Measurements from ENCODE around the gene AQP2.
"Not testable (repeated sequence)": the region's sequence is repeated elsewhere in the genome, so short reads cannot be mapped to it uniquely, and the experiment has no call there.

Gene AQP2

DNA sequence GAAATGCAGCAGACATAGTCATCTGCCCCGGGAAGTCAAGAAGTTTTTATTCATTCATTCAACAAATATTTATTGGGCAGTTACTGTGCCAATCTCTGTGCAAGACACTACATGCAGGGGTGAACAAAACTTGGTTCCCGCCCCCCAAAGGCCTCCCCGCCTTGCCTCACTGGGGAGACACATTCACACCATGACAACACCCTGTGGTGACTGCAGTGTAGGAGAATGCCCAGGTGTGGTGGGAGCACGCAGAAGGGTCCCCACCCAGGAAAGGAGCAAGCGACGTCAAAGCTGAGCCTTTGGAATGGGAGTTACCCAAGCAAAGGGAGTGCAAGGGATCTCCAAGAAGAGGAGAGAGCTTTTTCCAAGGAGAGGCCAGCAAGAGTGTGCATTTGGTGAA, 20.6 kb downstream of the AQP2 start:
- no peak for DNase-seq

DNA sequence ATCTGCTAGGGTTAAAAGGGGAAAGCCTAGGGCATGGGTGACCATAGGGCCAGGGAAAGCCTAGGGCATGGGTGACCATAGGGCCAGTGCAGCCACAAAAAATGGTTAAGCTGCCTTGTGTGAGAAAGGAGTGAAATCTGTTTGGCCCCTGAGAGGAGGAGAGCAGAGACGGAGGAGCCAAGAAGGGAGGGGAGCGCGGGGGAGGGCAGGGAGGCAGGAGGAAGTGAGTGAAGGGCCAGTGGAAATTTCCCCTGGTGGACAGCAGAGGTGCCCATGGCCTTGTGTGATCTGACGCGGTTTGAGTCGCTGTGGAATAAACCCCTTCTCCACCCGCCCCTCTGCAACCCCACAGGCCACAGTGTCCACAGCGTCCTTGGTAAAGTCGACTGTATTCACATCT, 21.6 kb downstream of the AQP2 start:
- DNase-seq: no peak

DNA sequence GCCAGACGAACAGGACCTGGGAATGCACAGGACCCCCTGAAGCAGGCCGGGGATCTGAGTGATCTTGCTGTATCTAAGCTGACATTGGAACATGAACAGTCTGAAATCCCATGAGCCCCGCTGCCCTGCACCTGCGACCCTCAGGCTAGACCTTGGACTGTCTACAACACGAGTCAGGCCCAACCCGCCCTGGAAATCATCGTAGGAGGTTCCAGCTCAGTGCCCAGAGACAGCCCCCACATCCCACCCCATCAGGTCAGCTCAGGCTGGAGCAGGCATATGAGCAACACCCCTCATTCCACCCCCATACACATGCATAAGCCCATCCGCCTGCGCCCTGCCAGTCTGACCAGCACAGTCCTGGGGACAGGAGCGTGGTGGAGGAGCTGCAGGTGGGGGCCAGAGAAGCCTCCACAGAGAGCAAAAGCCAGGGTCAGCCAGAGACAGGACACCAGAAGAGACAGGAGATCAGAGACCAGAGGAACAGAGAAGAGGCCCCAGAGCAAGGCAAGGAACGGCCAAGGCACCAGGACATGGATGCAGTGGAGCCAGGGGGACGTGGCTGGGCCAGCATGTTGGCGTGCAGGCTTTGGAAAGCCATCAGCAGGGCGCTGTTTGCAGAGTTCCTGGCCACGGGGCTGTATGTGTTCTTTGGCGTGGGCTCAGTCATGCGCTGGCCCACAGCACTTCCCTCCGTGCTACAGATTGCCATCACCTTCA, 22.3 kb downstream of the AQP2 start, which contains the start of gene AQP6:
AQP6 (plus strand) TSS at position 307 of the 720 bp plus-strand sequence; CDS start at position 534, 227 bp downstream.
- peak; percentile 54 for DNase-seq

DNA sequence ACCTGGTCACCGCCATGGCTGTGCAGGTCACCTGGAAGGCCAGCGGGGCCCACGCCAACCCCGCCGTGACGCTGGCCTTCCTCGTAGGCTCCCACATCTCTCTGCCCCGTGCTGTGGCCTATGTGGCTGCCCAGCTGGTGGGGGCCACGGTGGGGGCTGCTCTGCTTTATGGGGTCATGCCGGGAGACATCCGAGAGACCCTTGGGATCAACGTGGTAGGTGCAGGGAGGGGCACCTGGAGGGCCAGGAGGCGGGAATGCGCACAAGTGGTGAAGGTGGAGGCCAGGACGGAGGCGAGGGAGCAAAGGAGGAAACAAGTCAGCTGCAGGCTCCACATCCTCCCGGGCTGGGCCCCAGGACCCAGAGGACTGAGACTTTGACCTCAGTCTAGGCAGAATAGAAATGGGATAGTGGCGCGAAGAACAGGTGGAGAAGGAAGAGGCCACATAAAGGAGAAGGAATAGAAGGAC, 22.9 kb downstream of the AQP2 start:
- no peak for DNase-seq

DNA sequence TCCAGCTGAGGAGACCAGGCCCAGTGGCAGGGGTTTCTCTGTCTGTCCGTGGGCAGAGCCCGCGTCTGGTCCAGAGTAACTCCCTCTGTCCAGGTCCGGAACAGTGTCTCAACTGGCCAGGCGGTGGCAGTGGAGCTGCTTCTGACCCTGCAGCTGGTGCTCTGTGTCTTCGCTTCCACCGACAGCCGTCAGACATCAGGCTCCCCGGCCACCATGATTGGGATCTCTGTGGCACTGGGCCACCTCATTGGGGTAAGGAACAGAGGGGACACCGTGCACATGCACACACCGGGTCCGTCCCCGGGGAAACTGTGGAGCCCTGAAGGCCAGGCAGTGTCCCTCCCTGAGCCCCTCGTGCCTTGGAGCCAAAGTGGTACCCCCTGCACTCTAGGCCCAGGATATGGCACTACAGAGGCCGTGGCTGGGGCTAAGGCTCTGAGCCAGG, 23.7 kb downstream of the AQP2 start:
- DNase-seq: peak; percentile 82

DNA sequence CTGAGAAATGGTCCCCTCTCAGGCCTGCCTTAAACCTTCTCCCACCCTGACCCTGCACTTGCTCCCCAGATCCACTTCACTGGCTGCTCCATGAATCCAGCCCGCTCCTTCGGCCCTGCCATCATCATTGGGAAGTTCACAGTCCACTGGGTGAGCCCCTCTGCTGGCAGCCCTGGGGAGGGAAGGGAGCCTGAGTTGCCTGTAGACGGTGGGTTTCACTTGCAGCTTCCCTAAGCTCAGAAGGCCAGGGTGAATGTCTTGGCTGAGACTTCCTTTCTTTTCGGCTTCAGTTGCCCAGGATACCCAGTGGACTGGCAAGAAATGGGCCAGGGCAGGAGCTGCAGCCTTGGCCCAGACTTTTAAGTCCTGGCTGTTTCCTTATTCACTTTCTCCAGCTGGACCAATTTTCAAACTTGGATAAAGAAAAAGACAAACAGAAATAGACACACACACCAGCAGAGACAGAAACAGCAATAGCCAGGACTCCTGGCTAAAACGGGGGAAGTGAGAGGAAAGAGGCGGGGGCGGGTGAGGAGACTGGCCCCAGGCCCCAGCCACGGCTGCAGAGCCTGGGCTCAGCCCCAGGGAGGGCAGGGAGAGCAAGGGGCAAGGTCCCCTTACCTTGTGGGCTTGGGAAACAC, 24.3 kb downstream of the AQP2 start:
- DNase-seq: no peak

DNA sequence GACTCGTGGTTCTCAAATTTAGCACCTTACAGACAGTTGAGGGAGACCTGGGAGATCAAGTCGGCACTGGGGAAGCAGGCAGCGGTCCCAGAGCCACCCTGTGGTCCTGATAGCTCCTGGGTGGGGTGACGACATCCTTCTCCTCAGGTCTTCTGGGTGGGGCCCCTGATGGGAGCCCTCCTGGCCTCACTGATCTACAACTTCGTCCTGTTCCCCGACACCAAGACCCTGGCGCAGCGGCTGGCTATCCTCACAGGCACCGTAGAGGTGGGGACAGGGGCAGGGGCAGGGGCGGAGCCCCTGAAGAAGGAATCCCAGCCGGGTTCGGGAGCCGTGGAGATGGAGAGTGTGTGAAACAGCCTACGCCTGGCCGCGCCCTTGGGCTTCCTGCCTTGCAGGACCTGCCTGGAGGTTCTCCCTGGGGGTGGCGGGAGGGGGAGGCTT, 24.8 kb downstream of the AQP2 start:
- DNase-seq: no peak

DNA sequence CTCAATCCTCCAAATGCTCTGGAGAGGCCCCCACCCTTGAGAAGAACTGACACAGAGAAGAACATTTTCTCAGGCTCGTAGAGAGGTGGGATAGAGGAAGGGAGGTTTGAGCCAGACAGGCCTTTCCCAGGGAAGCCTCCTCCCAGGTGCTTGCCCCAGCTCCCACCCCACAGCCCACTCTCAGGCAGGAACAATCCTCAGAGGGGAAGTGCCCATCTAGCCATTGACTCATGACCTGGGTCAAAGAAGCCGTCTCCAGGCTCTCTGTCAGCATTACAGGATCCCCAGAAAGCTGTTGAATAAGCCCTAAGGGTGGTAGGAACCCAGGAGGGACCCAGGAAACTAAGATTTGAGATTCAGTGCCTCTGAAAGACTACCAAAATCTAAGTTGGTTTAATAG, 26.0 kb downstream of the AQP2 start:
- DNase-seq: no peak

DNA sequence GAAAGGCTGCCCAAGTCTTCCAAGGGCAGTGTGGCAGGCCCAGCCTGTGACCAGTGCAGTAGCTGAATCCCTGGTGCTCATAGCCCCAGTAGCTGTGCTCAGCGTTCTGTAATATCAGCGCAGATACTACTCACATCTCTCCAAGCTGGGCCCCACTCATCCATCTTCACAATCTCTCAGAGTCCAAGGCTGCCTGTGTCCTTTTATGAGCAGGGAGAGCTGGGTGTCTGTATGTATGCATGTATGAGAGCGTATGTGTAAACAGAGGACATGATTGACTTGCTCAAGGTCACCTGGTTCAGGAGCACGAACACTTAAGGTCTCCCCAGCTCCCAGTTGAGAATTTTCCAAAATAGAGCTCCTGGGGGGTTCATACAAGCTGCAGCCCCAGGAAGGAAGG, 27.6 kb downstream of the AQP2 start:
- no peak for DNase-seq

DNA sequence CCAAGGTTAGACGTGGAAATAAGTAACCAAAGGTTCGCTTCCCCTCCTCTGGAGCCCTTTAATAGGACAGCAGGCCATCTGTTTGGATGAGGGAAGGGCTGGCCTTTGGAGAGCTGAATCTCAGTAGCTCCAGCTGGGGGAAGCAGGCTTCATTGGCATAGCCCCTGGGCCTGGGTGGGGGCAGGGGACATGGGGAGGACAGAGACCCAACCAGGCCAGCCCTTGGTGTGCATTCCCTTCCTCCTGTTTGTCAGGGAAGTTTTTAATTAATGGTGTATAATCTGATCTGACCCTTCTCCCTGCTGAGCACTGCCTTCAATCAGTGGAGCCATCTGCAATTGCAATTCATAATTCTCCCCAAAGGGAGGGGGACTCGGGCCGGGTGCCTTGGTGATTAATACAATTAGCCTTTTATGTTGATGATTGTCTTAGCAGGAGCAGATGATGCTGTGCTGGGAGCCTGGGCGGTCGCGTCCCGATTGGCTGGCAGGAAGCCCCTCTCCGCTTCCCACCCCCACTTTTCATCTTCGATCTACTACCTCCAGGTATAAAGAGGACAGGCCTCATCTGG, 28.6 kb downstream of the AQP2 start:
- DNase-seq: peak; percentile 81

DNA sequence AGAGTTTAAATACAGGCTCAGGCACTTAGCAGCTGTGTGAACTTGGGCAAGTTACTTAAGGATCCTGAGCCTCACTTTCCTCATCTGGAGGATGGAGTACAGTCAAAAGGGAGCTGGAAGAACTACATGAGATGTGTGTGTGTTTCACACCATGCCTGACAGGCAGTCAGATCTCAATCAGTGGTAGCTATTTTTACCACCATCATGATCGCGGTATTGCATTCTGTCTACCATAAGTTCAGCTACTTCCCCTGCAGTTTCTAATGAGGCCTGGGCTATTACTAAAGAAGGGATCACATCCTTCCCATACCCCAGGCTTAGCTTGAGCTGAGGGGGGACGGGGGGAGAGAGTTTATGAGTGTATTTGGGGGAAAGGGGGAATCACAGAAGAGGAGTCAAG, 29.3 kb downstream of the AQP2 start:
- no peak for DNase-seq

DNA sequence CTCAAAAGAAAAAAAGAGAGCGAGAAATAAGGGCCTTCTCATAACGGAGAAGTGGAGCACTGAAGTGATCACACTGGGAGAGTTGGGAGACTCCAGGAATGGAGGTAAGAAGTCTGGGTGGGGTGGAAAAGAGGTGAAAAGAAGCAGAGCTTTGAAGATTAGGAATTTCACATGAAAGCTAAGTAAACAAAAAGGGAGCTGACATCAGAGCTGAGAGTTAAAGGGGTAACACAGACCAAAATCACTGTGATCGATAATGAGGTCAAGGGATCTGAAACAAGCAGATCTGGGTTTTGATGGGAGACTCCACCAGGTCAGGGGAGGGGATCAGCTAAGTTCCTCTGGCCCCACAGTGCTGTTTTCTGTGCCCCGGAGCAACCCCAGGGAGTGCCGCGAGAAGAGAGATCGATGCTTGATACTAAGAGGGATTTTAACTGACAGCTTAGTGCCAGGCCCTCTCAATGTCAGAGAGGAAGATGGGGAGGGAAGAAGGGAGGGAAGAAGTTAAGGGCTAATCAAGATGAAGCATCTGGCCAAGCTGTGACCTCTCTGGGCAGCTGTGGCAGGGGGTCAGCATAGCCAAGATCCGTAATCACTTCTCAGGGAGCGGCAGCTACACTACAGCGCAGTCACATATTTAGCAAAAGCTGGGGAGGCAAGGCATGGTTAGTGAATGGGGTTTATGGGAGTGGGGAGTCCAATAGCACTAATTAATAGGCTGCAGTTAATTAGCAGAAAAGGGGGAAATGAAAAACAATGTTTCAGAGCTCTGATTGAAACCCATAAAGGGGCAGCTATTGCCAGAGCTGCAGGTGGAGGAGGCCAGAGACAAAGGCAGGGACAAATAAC, 30.2 kb downstream of the AQP2 start:
- DNase-seq: peak; percentile 76

DNA sequence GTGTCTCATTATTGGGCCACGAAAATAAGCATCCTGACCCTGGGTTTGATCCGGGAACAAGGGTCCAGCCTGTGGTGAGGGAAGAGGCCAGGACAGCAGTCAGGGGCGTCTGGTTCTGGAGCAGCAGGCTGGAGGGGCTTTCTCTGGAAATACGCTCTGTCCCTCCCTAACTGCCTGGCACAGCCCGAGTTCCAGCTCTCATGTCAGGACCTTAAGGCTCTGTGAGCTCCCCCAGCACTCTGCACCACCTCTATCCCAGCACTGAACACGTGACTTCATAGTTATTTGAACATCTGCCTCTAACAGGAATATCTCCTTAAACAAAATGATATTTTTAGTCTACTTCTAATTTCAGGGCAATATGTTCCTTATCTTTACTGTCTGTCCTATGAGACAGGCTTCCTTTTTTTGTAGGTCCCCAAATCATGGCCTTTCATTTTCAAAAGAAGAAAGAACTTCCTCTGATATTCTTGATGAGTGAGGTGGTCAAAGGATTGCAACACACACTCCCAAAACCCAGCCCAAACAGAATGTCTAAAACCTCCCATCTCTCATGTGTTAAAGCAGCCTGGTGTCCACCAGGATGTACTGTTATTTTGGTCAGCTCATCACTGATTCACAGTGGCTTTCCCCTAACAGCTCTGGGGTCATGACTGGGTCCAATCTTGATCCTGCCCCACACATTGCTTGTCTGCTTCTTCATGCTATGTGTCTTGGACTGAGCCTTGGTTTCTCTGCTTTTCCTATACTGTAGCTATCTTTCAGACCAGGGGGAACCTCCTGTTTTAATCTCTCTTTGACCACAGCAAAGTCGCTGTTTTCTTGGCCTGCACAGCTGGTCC, 31.9 kb downstream of the AQP2 start:
- DNase-seq: no peak

DNA sequence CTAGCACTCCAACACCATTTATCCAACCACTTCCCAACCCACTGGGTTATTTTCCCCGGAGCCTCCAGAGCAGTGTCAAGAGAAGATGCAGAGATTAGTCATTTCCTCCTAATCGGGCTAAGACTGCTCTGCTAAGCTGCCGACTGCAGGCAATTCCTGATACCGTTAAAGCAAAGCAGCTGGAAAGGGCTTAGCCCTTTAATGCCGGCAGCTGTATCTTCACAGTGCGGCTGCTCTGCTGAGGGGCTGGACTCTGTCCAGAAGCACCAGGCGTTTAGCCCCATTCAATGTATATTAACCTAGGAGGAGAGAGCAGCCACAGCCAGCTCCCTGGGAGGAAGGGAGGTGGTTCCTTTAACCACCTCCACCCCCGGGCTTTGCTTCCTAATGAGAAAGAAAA, 33.4 kb downstream of the AQP2 start:
- DNase-seq: peak; percentile 77

DNA sequence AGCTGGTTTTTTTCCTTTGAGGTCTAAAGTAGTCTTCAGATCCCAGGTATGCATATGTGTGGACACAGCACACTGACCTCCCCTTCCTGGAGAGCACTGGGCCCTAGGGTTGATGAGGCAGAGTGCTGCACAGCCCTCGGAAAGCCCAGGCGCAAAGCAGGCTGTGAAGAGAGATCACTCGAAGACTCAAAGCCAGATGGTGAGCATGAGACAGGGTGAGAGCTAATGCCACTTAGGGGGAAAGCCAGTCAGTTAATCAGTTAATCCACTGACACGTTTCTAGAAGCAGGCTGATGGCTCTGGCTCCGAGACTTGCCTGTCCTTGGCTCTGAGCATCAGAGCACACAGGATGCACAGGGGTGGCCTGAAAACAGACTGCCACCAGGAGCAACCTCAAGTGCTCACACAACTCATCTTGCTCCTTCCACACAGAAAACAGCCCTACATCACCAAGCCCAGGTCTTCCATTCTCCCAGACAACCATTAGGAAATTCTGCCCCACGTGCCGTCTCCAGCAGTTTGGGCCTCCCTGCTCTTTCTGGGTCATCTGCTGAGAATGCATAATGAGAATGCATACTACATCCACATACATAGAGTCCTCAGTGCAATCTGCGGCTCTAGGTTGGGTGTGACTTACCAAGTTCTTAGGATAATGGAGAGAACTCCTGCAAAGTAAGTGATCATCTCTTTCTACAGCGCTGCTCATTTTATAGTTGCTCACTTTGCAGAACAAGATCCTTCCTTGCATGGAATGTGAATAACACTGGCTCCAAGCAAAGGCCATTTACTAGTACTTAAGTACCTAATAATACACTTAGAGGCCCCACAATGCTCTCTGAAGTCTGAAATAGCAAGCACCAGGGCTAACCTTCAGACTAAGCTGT, 34.2 kb downstream of the AQP2 start:
- DNase-seq: peak; percentile 65

DNA sequence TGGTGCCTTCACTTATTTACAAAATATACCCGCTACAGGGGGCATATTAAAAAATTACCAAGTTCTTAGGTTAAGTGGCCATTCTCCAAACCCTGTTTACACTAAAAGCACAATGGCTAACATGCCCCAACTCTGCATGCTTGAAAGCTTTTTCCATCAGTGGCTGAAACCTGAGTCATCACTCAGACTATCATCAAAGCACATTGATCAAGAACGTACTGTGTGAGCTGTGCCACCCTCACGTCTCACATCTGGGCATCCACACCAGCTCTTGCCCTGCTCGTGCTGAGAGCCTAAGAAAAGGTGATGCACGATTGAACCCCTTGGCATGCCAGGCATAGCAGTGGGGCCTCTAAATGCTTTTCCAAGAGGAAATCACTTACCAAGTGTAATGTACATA, 35.4 kb downstream of the AQP2 start:
- DNase-seq: no peak

DNA sequence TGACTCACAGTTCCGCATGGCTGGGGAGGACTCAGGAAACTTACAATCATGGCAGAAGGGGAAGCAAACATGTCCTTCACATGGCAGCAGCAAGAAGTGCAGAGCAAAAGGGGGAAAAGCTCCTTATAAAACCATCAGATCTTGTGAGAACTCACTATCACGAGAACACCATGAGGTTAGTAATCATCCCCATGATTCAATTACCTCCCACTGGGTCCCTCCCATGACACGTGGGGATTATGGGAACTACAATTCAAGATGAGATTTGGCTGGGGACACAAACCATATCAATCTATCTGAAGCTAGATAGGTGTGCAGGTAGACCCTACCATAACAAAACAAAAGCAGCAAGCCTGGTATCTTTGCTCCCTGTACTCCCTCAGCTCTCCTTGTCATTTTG, 35.9 kb downstream of the AQP2 start:
- not testable (repeated sequence) for DNase-seq

DNA sequence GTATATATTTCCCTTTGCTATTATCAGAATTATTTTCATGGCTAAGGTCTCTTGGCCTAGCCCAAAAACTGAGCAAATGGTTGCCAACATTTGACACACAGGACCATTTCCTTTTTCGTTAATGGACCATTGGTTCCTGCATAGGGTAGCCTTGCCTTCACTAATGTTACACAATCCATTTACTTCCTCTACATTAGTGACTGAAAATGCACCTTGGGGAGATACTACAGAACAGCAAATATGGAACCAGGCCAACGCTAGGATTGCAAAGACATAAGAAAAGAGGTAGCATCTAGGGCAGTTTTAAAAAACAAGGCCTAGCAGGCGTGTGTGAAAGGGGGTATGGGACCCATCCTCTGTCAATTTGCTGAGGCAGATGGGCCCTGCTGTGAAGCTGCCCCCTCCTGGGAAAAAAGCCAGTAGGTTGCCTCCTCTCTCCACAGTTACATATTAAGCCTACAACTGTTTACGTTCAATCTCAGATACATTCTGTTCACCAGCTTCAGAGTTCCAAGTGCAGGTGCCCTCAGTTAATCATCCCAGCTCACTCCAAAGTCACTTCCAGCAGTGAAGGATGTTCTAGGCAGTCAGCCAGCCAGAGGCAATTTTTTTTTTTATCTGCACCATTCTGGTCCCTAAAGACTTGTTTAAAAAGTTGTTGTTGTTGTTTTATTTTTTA, 37.2 kb downstream of the AQP2 start:
- DNase-seq: peak; percentile 26

DNA sequence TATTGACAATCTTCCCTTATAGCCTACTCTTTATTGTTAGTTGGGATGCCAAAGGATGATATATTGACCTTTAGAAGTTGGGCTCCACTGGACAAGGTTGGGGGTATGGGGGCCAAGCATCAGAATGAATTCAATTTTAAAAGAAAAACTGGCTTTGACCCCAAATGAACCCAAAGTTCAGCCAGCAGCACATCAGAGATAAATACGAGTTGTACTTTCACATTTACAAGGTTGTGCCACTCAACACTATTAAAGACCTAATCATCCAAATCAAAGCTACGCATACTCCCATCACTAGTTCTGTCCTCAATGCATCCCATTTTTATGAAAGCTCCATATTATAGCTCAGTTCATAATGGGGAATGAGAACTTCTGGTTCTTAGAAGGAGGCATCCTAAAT, 38.9 kb downstream of the AQP2 start:
- DNase-seq: not testable (repeated sequence)

DNA sequence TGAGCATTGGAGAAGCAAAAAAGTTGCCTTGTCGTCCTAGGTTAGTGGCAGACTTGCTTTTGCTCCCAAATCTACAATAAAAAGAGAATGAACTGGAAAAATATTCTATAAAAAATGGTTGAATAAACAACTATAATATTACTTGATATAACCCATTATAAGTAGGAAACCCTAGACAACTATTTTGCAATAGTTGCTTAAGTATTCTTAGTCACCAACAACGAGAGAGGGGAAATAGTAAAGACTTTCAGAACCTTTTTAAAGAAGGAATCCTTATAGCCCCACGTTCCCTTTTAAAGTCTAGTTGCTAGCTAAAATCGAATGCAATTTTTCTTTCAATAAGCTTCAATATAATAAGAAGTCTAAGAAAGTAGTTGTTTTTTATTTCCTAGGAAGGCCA, 39.7 kb downstream of the AQP2 start:
- no peak for DNase-seq
